Epithelial cell of alveolus of lung (primary cell): ENCODE results near the gene MRPS24. TPM values are rescaled to one million over a fixed set of nuclear protein-coding genes. Genes with fewer than 3 reads are reported as not detected.

ENCODE experiments used
- total RNA-seq: library from RNA; depleted of rRNA; stranded (reverse); fragments of >200 nt; gene quantifications from 2 replicates; pipeline ENCODE4 v1.2.1, GENCODE V29; 2015

Gene MRPS24
- 165 TPM in 2 replicates for total RNA-seq

GRCh38 chr7:43869006-43869866 lies at the start of gene MRPS24:
TSS of gene MRPS24 (minus strand) at chr7:43869517. CDS start at chr7:43869495, 22 bp downstream.

GRCh38 chr7:43906331-43907010 lies 37.2 kb upstream of the MRPS24 start, which contains the start of gene URGCP:
TSS of gene URGCP (minus strand) at chr7:43906596. CDS start at chr7:43906575, 21 bp downstream.

Other genes with a start within 250 kb of the MRPS24 start
- gene COA1, start 140.0 kb downstream of the MRPS24 start, total RNA-seq = 52.6 and 75.4 TPM in 2 replicates
- 42.6 and 59.5 TPM in 2 replicates for gene BLVRA, start 110.8 kb downstream of the MRPS24 start, total RNA-seq
- 18.3 and 19.3 TPM in 2 replicates for gene URGCP, start 37.1 kb upstream of the MRPS24 start, total RNA-seq
- 10.0 and 10.3 TPM in 2 replicates for gene UBE2D4, start 56.9 kb upstream of the MRPS24 start, total RNA-seq
- not detected in 2 replicates for gene SPDYE1, start 128.4 kb upstream of the MRPS24 start, total RNA-seq
- 83.4 and 180 TPM in 2 replicates for gene DBNL, start 175.2 kb upstream of the MRPS24 start, total RNA-seq
- 1.3 TPM in 1 of 2 replicates, not detected in the other for gene PGAM2, start 196.1 kb upstream of the MRPS24 start, total RNA-seq
- gene POLM, start 213.0 kb upstream of the MRPS24 start, total RNA-seq = 12.3 and 49.3 TPM in 2 replicates
- 49.3 and 84.2 TPM in 2 replicates for gene AEBP1, start 234.8 kb upstream of the MRPS24 start, total RNA-seq